Loucy (cell line): Measurements from ENCODE around the gene CCDC92.
A peak's percentile ranks its signal among the peaks of the same experiment; 100 is the strongest.

Experiments used
- H2AFZ ChIP-seq: fragments of 200-600 bp; sonication (generic); 2 replicates; pipeline ENCODE4 v1.6.0; 2016; ENCODE audit warnings: antibody characterized with exemption, mild to moderate bottlenecking, low read length, moderate library complexity
- H3F3A ChIP-seq: fragments of 200-600 bp; 2 replicates; pipeline ENCODE4 v1.6.0; 2016; ENCODE audit warnings: antibody characterized with exemption, low read depth, mild to moderate bottlenecking
- H3K27me3 ChIP-seq: fragments of 200-600 bp; sonication (generic); 2 replicates; pipeline ENCODE4 v1.6.1; 2014; ENCODE audit warnings: low read length, mild to moderate bottlenecking; ENCODE audit not compliant: insufficient read depth, poor library complexity, severe bottlenecking
- H3K36me3 ChIP-seq: fragments of 200-600 bp; sonication (generic); 2 replicates; pipeline ENCODE4 v1.6.1; 2016; ENCODE audit warnings: low read length; ENCODE audit not compliant: insufficient read depth
- H3K4me1 ChIP-seq: fragments of 200-600 bp; sonication (generic); 2 replicates; pipeline ENCODE4 v1.5.1; 2014; ENCODE audit warnings: low read length, mild to moderate bottlenecking; ENCODE audit not compliant: insufficient read depth, poor library complexity, severe bottlenecking
- H3K4me2 ChIP-seq: fragments of 200-600 bp; sonication (generic); 2 replicates; pipeline ENCODE4 v1.6.0; 2014; ENCODE audit warnings: antibody characterized with exemption, low read length, low read depth, mild to moderate bottlenecking; ENCODE audit not compliant: poor library complexity, severe bottlenecking
- H3K4me3 ChIP-seq: fragments of 200-600 bp; sonication (generic); 2 replicates; pipeline ENCODE4 v1.5.1; 2014; ENCODE audit warnings: low read length, mild to moderate bottlenecking, mixed read lengths; ENCODE audit not compliant: poor library complexity, severe bottlenecking
- H3K79me2 ChIP-seq: fragments of 200-600 bp; sonication (generic); 2 replicates; pipeline ENCODE4 v1.6.1; 2014; ENCODE audit warnings: low read length; ENCODE audit not compliant: insufficient read depth
- H3K9ac ChIP-seq: fragments of 200-600 bp; sonication (generic); 2 replicates; pipeline ENCODE4 v1.6.0; 2014; ENCODE audit warnings: mild to moderate bottlenecking, low read depth, low read length, moderate library complexity; ENCODE audit not compliant: poor library complexity, severe bottlenecking
- H3K9me2 ChIP-seq: fragments of 200-600 bp; sonication (generic); replicated peaks from 2 replicates; pipeline ENCODE4 v1.6.1; 2016; ENCODE audit warnings: low read depth, low read length, mixed read lengths
- H3K9me3 ChIP-seq: fragments of 200-600 bp; sonication (generic); 2 replicates; pipeline ENCODE4 v1.6.1; 2014; ENCODE audit warnings: mild to moderate bottlenecking, antibody characterized with exemption, low read length, low read depth; ENCODE audit not compliant: insufficient read depth
- H4K20me1 ChIP-seq: fragments of 200-600 bp; sonication (generic); 2 replicates; pipeline ENCODE4 v1.6.0; 2014; ENCODE audit warnings: antibody characterized with exemption, low read length, mild to moderate bottlenecking; ENCODE audit not compliant: insufficient read depth, poor library complexity, severe bottlenecking
- CTCF ChIP-seq: fragments of 200-600 bp; sonication (generic); conservative IDR thresholded peaks from 2 replicates; pipeline ENCODE4 v1.5.1; 2014; ENCODE audit warnings: mild to moderate bottlenecking, antibody characterized with exemption, low read length
- EZH2phosphoT487 ChIP-seq: fragments of 200-600 bp; IDR thresholded peaks from 2 replicates; pipeline ENCODE4 v1.6.1; 2018; ENCODE audit warnings: antibody characterized with exemption, mild to moderate bottlenecking, moderate library complexity, borderline replicate concordance

The CCDC92 gene

DNA sequence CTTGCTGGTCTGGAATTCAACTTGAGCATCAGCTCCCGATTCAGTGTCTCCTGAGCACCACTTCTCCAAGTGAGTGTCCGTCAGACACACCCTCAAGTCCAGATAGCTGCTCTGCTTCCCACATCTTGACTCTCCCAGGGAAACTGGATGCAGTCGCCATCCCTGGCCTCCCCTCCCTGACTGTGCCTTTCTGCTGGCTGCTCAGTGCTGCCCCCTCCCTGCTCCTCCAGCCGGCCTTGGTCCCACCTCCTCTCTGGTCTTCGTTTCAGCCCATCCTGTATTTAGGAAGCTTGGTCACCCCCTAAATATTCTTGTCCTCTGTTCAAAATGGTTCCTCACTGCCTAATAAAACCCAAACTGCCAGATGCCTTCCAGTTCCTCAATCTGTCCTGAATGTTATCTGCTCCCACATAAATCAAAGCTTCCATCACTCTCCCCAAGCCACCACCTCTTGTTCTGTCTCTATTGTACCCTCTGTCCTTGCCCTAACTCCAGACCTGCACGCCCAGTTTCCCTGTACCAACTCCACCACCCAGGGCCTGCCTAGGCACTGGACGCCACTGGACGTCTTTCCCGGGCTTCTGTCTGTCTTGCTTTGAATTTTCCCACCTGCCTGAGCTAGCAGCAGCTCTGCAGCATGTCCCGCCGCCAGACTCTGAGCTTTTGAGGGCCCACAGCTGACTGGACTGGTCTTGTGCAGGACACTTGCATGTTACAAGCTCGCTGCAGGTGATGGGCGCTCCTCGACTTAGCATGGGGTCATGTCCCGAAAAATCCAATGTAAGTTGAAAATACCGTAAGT is 33.8 kb downstream of the CCDC92 start:
- no peak overlapping the region for H2AFZ ChIP-seq
- no peaks in the 10 kb centered on the region for H4K20me1 ChIP-seq
- no peaks in the 10 kb centered on the region for H3F3A ChIP-seq
- no peaks in the 10 kb centered on the region for H3K27me3 ChIP-seq
- H3K36me3 ChIP-seq, result no peaks in the 10 kb centered on the region
- H3K9me2 ChIP-seq, result no peaks in the 10 kb centered on the region
- peaks cover 14% of the 10 kb centered on the region for H3K4me1 ChIP-seq
- no peaks in the 10 kb centered on the region for H3K9me3 ChIP-seq
- peak overlapping the region; percentile 9 for H3K4me3 ChIP-seq
- peak overlapping the region; percentile 53 for H3K4me2 ChIP-seq
- no peaks in the 10 kb centered on the region for H3K79me2 ChIP-seq
- TF ChIP-seq CTCF (peak; percentile 62), EZH2phosphoT487 (no peak)
- H3K9ac ChIP-seq, result peak overlapping the region; percentile 39

- H3K4me3 ChIP-seq, result peak overlapping the region; percentile 9
- H4K20me1 ChIP-seq, result no peaks in the 10 kb centered on the region
- H2AFZ ChIP-seq, result no peak overlapping the region
- no peaks in the 10 kb centered on the region for H3K36me3 ChIP-seq
- TF ChIP-seq CTCF, result no peak
- TF ChIP-seq EZH2phosphoT487, result no peak
- H3K79me2 ChIP-seq, result no peaks in the 10 kb centered on the region
- peaks cover 14% of the 10 kb centered on the region for H3K4me1 ChIP-seq
- peak overlapping the region; percentile 39 for H3K9ac ChIP-seq
- peak overlapping the region; percentile 53 for H3K4me2 ChIP-seq
- no peaks in the 10 kb centered on the region for H3F3A ChIP-seq
- H3K27me3 ChIP-seq, result no peaks in the 10 kb centered on the region
- H3K9me3 ChIP-seq, result no peaks in the 10 kb centered on the region
- H3K9me2 ChIP-seq, result no peaks in the 10 kb centered on the region
Observed at GRCh38 chr12:123937707-123938591, 34.7 kb downstream of the CCDC92 start.

DNA sequence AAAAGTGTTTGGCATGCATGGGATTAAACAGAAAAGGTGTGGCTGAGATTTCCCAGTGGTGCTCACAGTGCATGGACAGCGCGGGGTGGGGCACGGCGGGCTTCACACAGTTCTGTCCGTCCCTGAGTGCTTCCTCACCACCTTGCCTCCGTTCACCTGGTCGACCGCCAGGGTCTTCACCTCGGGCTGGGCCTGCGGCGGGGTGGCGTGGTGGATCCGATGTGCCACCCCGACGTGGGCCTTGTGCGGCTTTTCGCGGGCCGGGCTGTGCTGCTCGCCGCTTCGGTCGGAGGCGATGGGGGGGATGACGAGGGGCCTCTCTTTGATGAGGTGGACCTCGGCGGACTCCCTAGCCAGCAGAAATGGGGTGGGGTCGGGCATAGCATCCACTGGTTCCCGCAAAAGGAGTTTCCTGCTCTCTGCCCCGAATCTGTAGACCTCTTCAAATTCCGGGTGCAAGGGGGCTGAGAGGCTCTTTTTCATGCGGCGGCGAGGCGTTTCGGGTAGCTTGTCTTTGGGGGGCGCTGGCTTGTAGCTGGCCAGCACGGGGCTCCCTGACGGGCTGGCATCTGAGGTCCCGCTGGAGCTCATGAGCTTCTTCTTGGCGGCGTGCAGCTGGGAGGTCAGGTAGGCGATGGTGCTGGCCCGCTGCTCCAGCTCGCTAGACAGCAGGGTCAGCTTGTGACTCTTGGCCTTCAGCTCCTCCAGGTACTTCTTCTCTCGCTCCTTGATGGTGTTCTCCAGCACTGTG is 35.5 kb downstream of the CCDC92 start:
- Histone ChIP-seq H2AFZ (no peak overlapping the region), H3K9me2 (no peaks in the 10 kb centered on the region)

More for the DNA sequence above, 35.5 kb downstream of the CCDC92 start:
- H4K20me1 ChIP-seq, result no peaks in the 10 kb centered on the region
- no peak overlapping the region for H3K4me3 ChIP-seq
- TF ChIP-seq EZH2phosphoT487 (no peak), CTCF (no peak)
- no peaks in the 10 kb centered on the region for H3K79me2 ChIP-seq
- no peaks in the 10 kb centered on the region for H3K9me3 ChIP-seq
- H3K4me2 ChIP-seq, result peak overlapping the region; percentile 53
- peaks cover 14% of the 10 kb centered on the region for H3K4me1 ChIP-seq
- H3K9ac ChIP-seq, result no peak overlapping the region
- H3K27me3 ChIP-seq, result no peaks in the 10 kb centered on the region
- H3K36me3 ChIP-seq, result no peaks in the 10 kb centered on the region
- H3F3A ChIP-seq, result no peaks in the 10 kb centered on the region
